Measurements from ENCODE around the gene ADRM1. TPM values are rescaled to one million over a fixed set of nuclear protein-coding genes. Genes with fewer than 3 reads are reported as not detected.

ADRM1 gene
- total RNA-seq, 1 donor from 2014 or later = 52.3 TPM

- H3K4me3 ChIP-seq = no peak overlapping the region
- H3K9ac ChIP-seq = no peak overlapping the region
- no peaks in the 10 kb centered on the region for H3K27me3 ChIP-seq
- no peak overlapping the region for H3K4me2 ChIP-seq
- H3F3A ChIP-seq (ENCODE audit: low read depth) = peaks cover 12% of the 10 kb centered on the region
- DNase-seq (ENCODE audit: low spot score) = no peak
- no peak overlapping the region for H3K27ac ChIP-seq
- H3K79me2 ChIP-seq (ENCODE audit: low read depth) = no peaks in the 10 kb centered on the region
- no peak overlapping the region for H2AFZ ChIP-seq (replicated peaks)
- H3K27me3 Mint-ChIP-seq (ENCODE audit: insufficient read depth, low read depth) = peaks cover 3% of the 10 kb centered on the region
- H3K36me3 ChIP-seq = peaks cover 2% of the 10 kb centered on the region
- no peaks in the 10 kb centered on the region for H3K9me3 ChIP-seq (ENCODE audit: low read depth)
- H4K20me1 ChIP-seq (ENCODE audit: low read depth) = no peaks in the 10 kb centered on the region
- no peaks in the 10 kb centered on the region for H3K9me3 Mint-ChIP-seq
- no peaks in the 10 kb centered on the region for H3K4me1 ChIP-seq
- no peaks in the 10 kb centered on the region for H3K4me1 Mint-ChIP-seq
- H3K4me3 Mint-ChIP-seq = no peak overlapping the region
- H3K36me3 Mint-ChIP-seq = peaks cover 9% of the 10 kb centered on the region
- TF ChIP-seq EZH2 (IDR thresholded peaks at IDR 0.05) (no peak), CTCF (IDR thresholded peaks at IDR 0.05) (no peak), EZH2phosphoT487 (IDR thresholded peaks at IDR 0.05) (no peak)
- H3K27ac Mint-ChIP-seq = no peak overlapping the region
These were observed 19.8 kb downstream of the ADRM1 start for GRCh38 chr20:62322492-62323041.

- H3K27me3 ChIP-seq = no peaks in the 10 kb centered on the region
- peaks cover 9% of the 10 kb centered on the region for H3K36me3 Mint-ChIP-seq
- H3K27me3 Mint-ChIP-seq (ENCODE audit: insufficient read depth, low read depth) = peaks cover 3% of the 10 kb centered on the region
These were observed 20.6 kb downstream of the ADRM1 start for GRCh38 chr20:62323146-62323979.

GRCh38 chr20:62323980-62324906, 21.4 kb downstream of the ADRM1 start:
- Histone ChIP-seq H3K4me1 (no peaks in the 10 kb centered on the region), H3K27me3 (no peaks in the 10 kb centered on the region), H3K36me3 (peaks cover 2% of the 10 kb centered on the region), H3K9me3 (ENCODE audit: low read depth) (no peaks in the 10 kb centered on the region), H3K4me3 (no peak overlapping the region), H2AFZ (replicated peaks) (no peak overlapping the region), H3K9ac (no peak overlapping the region), H3K27ac (no peak overlapping the region), H4K20me1 (ENCODE audit: low read depth) (no peaks in the 10 kb centered on the region), H3F3A (ENCODE audit: low read depth) (peaks cover 6% of the 10 kb centered on the region), H3K4me2 (no peak overlapping the region), H3K79me2 (ENCODE audit: low read depth) (no peaks in the 10 kb centered on the region)
- Mint-ChIP-seq H3K27me3 (ENCODE audit: insufficient read depth, low read depth) (peaks cover 3% of the 10 kb centered on the region), H3K27ac (no peak overlapping the region), H3K9me3 (no peaks in the 10 kb centered on the region), H3K4me3 (no peak overlapping the region), H3K4me1 (no peaks in the 10 kb centered on the region), H3K36me3 (peaks cover 9% of the 10 kb centered on the region)
- DNase-seq (ENCODE audit: low spot score) = no peak
- TF ChIP-seq EZH2 (IDR thresholded peaks at IDR 0.05) (no peak), EZH2phosphoT487 (IDR thresholded peaks at IDR 0.05) (no peak), CTCF (IDR thresholded peaks at IDR 0.05) (no peak)

More at GRCh38 chr20:62323146-62323979, 20.6 kb downstream of the ADRM1 start:
- DNase-seq (ENCODE audit: low spot score) = no peak
- Mint-ChIP-seq H3K9me3 (no peaks in the 10 kb centered on the region), H3K4me3 (no peak overlapping the region), H3K4me1 (no peaks in the 10 kb centered on the region), H3K27ac (no peak overlapping the region)
- Histone ChIP-seq H3F3A (ENCODE audit: low read depth) (peaks cover 11% of the 10 kb centered on the region), H3K36me3 (peaks cover 2% of the 10 kb centered on the region), H3K27ac (no peak overlapping the region), H3K4me1 (no peaks in the 10 kb centered on the region), H2AFZ (replicated peaks) (no peak overlapping the region), H3K9me3 (ENCODE audit: low read depth) (no peaks in the 10 kb centered on the region), H4K20me1 (ENCODE audit: low read depth) (no peaks in the 10 kb centered on the region), H3K4me3 (no peak overlapping the region), H3K79me2 (ENCODE audit: low read depth) (no peaks in the 10 kb centered on the region), H3K9ac (no peak overlapping the region), H3K4me2 (no peak overlapping the region)
- TF ChIP-seq EZH2 (IDR thresholded peaks at IDR 0.05) (no peak), CTCF (IDR thresholded peaks at IDR 0.05) (no peak)

Data from neural progenitor cell (in vitro differentiated cells).